ENCODE measurements around the gene MAP3K5. TPM values are rescaled to one million over a fixed set of nuclear protein-coding genes. Genes with fewer than 3 reads are reported as not detected.

MAP3K5 gene
- total and polyA plus RNA-seq, 7 donors: 7.4 to 17.8 (median 9.4) TPM

GRCh38 chr6:136521911-136522310 is 270.4 kb downstream of the MAP3K5 start:
- WGBS, 2 donors: 94 to 96% methylated on average over 4 of the region's 4 CpGs
- TF ChIP-seq, protein P1, sequence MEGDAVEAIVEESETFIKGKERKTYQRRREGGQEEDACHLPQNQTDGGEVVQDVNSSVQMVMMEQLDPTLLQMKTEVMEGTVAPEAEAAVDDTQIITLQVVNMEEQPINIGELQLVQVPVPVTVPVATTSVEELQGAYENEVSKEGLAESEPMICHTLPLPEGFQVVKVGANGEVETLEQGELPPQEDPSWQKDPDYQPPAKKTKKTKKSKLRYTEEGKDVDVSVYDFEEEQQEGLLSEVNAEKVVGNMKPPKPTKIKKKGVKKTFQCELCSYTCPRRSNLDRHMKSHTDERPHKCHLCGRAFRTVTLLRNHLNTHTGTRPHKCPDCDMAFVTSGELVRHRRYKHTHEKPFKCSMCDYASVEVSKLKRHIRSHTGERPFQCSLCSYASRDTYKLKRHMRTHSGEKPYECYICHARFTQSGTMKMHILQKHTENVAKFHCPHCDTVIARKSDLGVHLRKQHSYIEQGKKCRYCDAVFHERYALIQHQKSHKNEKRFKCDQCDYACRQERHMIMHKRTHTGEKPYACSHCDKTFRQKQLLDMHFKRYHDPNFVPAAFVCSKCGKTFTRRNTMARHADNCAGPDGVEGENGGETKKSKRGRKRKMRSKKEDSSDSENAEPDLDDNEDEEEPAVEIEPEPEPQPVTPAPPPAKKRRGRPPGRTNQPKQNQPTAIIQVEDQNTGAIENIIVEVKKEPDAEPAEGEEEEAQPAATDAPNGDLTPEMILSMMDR (IDR thresholded peaks at IDR 0.05): no peak
- TF ChIP-seq EP300 (IDR thresholded peaks at IDR 0.05) (no peak), POLR2A (IDR thresholded peaks at IDR 0.05) (no peak), POLR2AphosphoS5 (IDR thresholded peaks at IDR 0.05) (no peak)

GRCh38 chr6:136521427-136521826 is 270.9 kb downstream of the MAP3K5 start:
- H3K27ac ChIP-seq: no peak overlapping the region
- H3K4me1 ChIP-seq: peaks cover 0 to 6% (median 1%) of the 10 kb centered on the region in 4 donors
- WGBS, 2 donors: 87 to 90% methylated on average over 2 of the region's 2 CpGs
- TF ChIP-seq, protein P1 (IDR thresholded peaks at IDR 0.05): no peak
- TF ChIP-seq POLR2AphosphoS5 (IDR thresholded peaks at IDR 0.05) (no peak), EP300 (IDR thresholded peaks at IDR 0.05) (no peak), POLR2A (IDR thresholded peaks at IDR 0.05) (no peak)
- no peak overlapping the region for H3K4me3 ChIP-seq
- no peak for DNase-seq
- intact Hi-C loops (cut with DNase I): no loop called here
- no peaks in the 10 kb centered on the region for H3K9me3 ChIP-seq
- no peaks in the 10 kb centered on the region for H3K27me3 ChIP-seq
- H3K36me3 ChIP-seq: no peaks in the 10 kb centered on the region

More at GRCh38 chr6:136521911-136522310, 270.4 kb downstream of the MAP3K5 start:
- H3K27me3 ChIP-seq: no peaks in the 10 kb centered on the region
- intact Hi-C loops (cut with DNase I): no loop called here
- no peak for DNase-seq
- H3K27ac ChIP-seq: no peak overlapping the region
- H3K4me3 ChIP-seq: no peak overlapping the region
- H3K4me1 ChIP-seq: peaks cover 0 to 10% (median 1%) of the 10 kb centered on the region in 4 donors
- no peaks in the 10 kb centered on the region for H3K9me3 ChIP-seq
- no peaks in the 10 kb centered on the region for H3K36me3 ChIP-seq

GRCh38 chr6:136520517-136520916 is 271.8 kb downstream of the MAP3K5 start:
- 69 to 86% methylated on average over 3 of the region's 3 CpGs for WGBS, 2 donors
- DNase-seq: no peak
- H3K27ac ChIP-seq: no peak overlapping the region
- no peak for TF ChIP-seq EP300 (IDR thresholded peaks at IDR 0.05)
- no peak for TF ChIP-seq POLR2AphosphoS5 (IDR thresholded peaks at IDR 0.05)
- TF ChIP-seq, protein P1 (IDR thresholded peaks at IDR 0.05): no peak
- TF ChIP-seq POLR2A (IDR thresholded peaks at IDR 0.05): no peak
- no peaks in the 10 kb centered on the region for H3K9me3 ChIP-seq
- H3K4me1 ChIP-seq: no peaks in the 10 kb centered on the region
- intact Hi-C loops (cut with DNase I): no loop called here
- H3K4me3 ChIP-seq: no peak overlapping the region
- no peaks in the 10 kb centered on the region for H3K27me3 ChIP-seq
- H3K36me3 ChIP-seq: no peaks in the 10 kb centered on the region

GRCh38 chr6:136517582-136517981 is 274.7 kb downstream of the MAP3K5 start:
- intact Hi-C loops (cut with DNase I): no loop called here
- Histone ChIP-seq H3K9me3 (no peaks in the 10 kb centered on the region), H3K4me1 (no peaks in the 10 kb centered on the region), H3K36me3 (no peaks in the 10 kb centered on the region), H3K27me3 (no peaks in the 10 kb centered on the region), H3K4me3 (no peak overlapping the region), H3K27ac (no peak overlapping the region)
- WGBS, 2 donors: 87 to 90% methylated on average over 3 of the region's 3 CpGs
- no peak for DNase-seq
- TF ChIP-seq POLR2AphosphoS5 (IDR thresholded peaks at IDR 0.05): no peak
- TF ChIP-seq EP300 (IDR thresholded peaks at IDR 0.05): no peak
- TF ChIP-seq, protein P1 (IDR thresholded peaks at IDR 0.05): no peak
- TF ChIP-seq POLR2A (IDR thresholded peaks at IDR 0.05): no peak

DNA sequence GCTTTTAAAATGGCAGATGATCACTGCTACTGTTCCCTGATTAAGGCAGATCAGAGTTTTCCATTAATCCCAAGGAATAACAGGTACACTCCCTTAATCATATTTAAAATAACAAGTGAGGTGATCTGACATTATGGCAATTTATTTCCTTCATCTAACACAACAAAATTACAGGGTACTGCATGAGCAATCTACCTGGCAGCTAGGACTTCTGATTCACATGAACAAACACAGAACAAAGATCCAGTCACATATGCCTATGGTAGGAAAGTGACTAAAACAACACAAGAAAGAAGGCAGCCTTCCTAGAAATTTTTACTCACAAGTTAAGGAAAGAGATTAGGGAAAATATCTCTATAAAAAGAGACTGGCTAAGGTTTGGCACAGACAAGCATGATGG is 275.3 kb downstream of the MAP3K5 start:
- intact Hi-C loops (cut with DNase I): no loop called here
- no peaks in the 10 kb centered on the region for H3K9me3 ChIP-seq
- H3K27ac ChIP-seq: no peak overlapping the region
- no peak for DNase-seq
- H3K4me1 ChIP-seq: peaks cover 0 to 2% (median 0%) of the 10 kb centered on the region in 4 donors
- TF ChIP-seq, protein P1 (IDR thresholded peaks at IDR 0.05): no peak
- TF ChIP-seq POLR2AphosphoS5 (IDR thresholded peaks at IDR 0.05): no peak
- no peak for TF ChIP-seq EP300 (IDR thresholded peaks at IDR 0.05)
- no peaks in the 10 kb centered on the region for H3K27me3 ChIP-seq
- no peaks in the 10 kb centered on the region for H3K36me3 ChIP-seq
- no peak overlapping the region for H3K4me3 ChIP-seq

Measured in sigmoid colon (tissue), 7 donors.